ENCODE results near the gene CYB5R2.

CYB5R2 gene

DNA sequence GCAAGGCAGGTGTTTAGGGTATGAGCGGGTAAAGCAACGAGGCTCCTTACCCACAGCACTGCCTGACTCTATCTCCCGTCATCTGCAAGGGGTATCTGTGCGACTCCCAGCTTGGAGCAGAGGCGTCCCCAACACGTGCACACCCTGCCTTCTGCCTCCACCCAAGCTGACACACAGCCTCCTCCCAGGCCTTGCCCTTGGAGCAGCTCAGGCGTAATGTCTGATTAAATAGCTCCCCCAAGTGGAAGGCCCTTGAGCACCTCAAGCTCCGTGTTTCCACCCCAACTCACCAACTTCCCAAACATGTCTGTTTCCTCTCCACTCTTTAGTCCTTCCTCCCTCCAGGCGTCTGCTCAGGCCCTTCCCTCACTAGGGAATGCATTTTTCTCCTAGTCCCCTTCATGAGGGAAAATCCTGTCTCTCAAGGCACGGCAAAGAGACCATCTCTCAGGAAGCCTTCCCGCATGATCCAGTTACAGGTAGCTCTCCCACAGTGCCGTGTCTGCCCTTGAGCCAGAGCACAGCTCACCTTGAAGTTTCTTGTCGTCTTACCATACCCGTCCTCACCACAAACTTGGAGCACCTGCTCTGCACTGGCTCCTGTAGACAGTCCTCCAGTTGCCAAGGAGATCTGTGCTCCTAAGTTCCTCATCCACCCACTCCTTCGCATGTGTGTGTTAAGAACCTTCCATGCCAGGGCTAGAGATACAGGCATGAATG, 15.8 kb downstream of the CYB5R2 start:
- no peak overlapping the region for H3K4me3 ChIP-seq (ENCODE audit: low read depth, low read length)
- TF ChIP-seq CTCF (IDR thresholded peaks at IDR 0.05; ENCODE audit: low read depth, low read length) = no peak

- TF ChIP-seq CTCF (IDR thresholded peaks at IDR 0.05; ENCODE audit: low read depth, low read length) = no peak
- no peak overlapping the region for H3K4me3 ChIP-seq (ENCODE audit: low read depth, low read length)
These were observed 16.6 kb downstream of the CYB5R2 start for GRCh38 chr11:7656704-7657103.

DNA sequence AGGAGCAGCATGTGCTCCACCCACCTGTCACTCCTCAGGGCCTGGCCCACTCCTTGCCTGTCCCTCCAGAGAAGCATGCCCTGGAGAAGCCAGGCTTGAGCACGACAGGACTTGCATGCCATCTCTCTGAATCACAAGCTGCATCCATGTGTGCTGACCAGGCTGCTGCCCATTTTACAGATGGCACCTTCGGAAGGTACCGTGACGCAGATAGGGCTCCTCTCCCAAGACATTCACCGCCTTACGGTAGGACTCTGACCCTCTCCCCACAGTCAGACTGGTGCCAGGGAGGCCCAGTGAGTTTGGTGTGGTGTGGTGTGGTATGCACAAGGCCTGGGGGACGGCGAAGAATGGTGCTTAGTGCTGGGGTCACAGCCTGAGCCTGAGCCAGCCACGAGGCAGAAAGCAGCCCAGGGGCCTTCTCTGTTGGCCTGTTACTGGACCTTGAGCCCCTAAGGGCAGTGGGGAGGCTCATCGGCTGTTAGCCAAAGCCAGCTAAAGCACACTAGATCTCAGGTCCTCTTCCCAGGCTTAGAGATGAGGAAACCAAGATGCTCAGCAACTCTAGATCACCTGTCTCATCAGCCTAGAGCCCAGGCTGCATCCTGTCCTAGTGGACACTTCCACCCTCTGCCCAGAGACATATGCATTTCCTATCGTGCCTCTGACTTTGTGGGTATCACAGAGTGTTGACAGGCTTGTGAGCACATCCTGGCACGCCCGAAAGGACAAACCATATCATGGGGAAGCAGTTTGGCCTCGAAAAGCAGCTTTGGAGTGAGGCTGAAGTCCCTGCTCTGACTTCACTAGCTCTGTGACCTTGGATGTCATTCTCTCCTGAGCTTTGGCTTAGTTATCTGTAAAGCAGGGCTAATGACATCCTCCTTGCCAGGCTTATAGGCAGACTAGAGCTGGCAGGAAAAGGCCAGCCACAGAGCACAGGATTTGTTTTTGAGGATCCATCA, 17.8 kb downstream of the CYB5R2 start:
- no peak for TF ChIP-seq CTCF (IDR thresholded peaks at IDR 0.05; ENCODE audit: low read depth, low read length)
- H3K4me3 ChIP-seq (ENCODE audit: low read depth, low read length) = no peak overlapping the region

DNA sequence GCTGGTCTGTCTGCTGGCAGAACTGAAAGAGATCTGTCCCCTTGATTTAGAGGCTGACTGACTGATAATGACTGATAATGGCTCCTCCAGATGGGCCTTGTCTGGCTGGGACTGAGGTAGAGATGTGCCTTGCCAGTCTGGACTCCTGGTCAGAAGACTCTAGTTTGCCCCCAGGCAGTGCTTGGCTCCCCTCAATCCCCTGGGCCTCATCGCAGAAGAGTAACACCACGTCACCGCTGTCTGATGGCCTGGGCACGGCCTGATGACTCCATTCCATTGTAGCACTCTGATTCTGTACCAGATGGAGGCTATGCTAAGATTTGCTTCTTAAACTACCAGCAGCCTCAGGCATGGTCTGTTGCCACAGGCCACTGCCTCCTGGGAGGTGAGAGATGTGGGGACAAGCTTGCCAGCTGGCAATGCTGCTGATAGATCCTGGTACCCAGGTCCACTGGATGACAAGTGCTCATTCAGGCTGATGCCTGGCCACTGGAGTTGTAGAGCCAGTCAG, 19.1 kb downstream of the CYB5R2 start:
- TF ChIP-seq CTCF (IDR thresholded peaks at IDR 0.05; ENCODE audit: low read depth, low read length) = no peak
- H3K4me3 ChIP-seq (ENCODE audit: low read depth, low read length) = no peak overlapping the region

GRCh38 chr11:7651700-7652099, 21.6 kb downstream of the CYB5R2 start:
- H3K4me3 ChIP-seq (ENCODE audit: low read depth, low read length) = no peak overlapping the region
- no peak for TF ChIP-seq CTCF (IDR thresholded peaks at IDR 0.05; ENCODE audit: low read depth, low read length)

- H3K4me3 ChIP-seq (ENCODE audit: low read depth, low read length) = no peak overlapping the region
- TF ChIP-seq CTCF (IDR thresholded peaks at IDR 0.05; ENCODE audit: low read depth, low read length) = no peak
These were observed 22.2 kb downstream of the CYB5R2 start for GRCh38 chr11:7651140-7651551.

DNA sequence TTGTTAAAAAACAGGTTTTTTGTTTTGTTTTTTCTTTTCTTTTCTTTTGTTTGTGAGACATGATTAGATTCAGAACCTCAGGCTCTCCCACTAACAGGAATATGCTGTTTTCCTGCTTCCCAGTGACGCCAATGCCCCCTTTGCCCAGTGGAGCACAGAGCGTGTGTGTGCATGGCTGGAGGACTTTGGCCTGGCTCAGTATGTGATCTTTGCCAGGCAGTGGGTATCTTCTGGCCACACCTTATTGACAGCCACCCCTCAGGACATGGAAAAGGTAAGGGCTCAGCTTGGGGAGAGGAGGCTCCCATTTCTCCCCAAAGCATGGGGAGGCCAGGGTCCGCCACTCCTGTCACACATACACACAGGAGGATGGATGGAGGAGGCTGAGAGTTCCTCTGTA, 25.0 kb downstream of the CYB5R2 start:
- no peak for TF ChIP-seq CTCF (IDR thresholded peaks at IDR 0.05; ENCODE audit: low read depth, low read length)
- H3K4me3 ChIP-seq (ENCODE audit: low read depth, low read length) = no peak overlapping the region

All from WI38 (cell line).